ENCODE results near the gene SLC7A5. TPM values are rescaled to one million over a fixed set of nuclear protein-coding genes. Genes with fewer than 3 reads are reported as not detected.
"Not testable (repeated sequence)": the region's sequence is repeated elsewhere in the genome, so short reads cannot be mapped to it uniquely, and the experiment has no call there.

SLC7A5 gene
- total RNA-seq, 4 donors from 2014 or later = 3.1 to 10.4 (median 6.0) TPM

- no peaks in the 10 kb centered on the region for H3K36me3 ChIP-seq
- H3K27ac ChIP-seq = peak overlapping the region in 2 of 4 donors; percentile 76 to 84
- H3K9me3 ChIP-seq = no peaks in the 10 kb centered on the region
- no peaks in the 10 kb centered on the region for H3K27me3 ChIP-seq
- no peak overlapping the region for H3K4me3 ChIP-seq
- ATAC-seq = no peak
- 91 to 95% methylated on average over 7 of the region's 7 CpGs for WGBS, 2 donors (ENCODE audit: low coverage in 1 of 2)
- TF ChIP-seq POLR2AphosphoS5 (IDR thresholded peaks at IDR 0.05) (no peak), EP300 (IDR thresholded peaks at IDR 0.05) (no peak), POLR2A (IDR thresholded peaks at IDR 0.05) (no peak), CTCF (IDR thresholded peaks at IDR 0.05) (no peak)
- H3K4me1 ChIP-seq = peaks cover 0 to 45% (median 2%) of the 10 kb centered on the region in 3 donors
Observed at GRCh38 chr16:87792205-87792565, 77.1 kb downstream of the SLC7A5 start.

- ATAC-seq = no peak
- WGBS, 2 donors (ENCODE audit: low coverage in 1 of 2) = 67 to 79% methylated on average over 14 to 17 of the region's 32 CpGs
- no peak overlapping the region for H3K4me3 ChIP-seq
Observed at GRCh38 chr16:87791295-87792204, 77.8 kb downstream of the SLC7A5 start.

DNA sequence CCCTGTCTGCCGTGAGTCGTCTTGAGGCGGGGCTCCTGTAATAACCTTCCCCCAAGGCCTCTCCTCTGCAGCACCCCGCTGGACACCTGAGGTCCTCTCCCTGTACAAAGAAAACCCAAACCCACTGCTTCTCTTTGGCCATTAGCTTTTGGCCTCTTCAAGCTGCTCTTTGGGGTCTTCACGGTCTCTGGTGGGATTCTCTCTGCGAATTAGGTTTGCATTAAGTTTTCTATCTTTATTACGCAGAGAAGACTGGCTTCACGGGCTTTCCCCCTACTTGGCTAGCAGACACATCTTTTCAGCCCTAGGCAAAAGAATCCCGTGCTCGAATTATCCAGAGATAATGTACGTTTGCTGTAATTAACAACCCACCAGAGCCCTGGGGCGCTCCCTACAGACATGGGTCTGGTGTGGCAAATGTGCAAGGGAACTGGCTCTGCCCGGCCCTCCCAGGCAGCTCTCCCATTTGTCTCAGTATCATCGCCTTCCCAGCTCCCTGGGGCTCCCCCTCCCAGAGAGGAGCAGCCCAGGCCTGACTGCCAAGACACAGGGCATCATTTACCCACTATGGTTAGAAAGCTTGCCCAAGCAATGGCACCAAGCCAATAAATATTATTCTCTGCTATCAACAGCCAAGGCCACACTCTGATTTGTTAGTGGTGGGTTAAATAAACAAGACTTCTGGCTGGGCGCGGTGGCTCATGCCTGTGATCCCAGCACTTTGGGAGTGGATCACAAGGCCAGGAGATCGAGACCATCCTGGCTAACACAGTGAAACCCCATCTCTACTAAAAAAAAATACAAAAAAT is 78.8 kb downstream of the SLC7A5 start:
- Histone ChIP-seq H3K36me3 (no peaks in the 10 kb centered on the region), H3K4me3 (no peak overlapping the region), H3K4me1 (peaks cover 0 to 48% (median 2%) of the 10 kb centered on the region in 3 donors), H3K27ac (peak overlapping the region; percentile 14 to 84 (median 77)), H3K9me3 (no peaks in the 10 kb centered on the region), H3K27me3 (no peaks in the 10 kb centered on the region)
- WGBS, 2 donors (ENCODE audit: low coverage in 1 of 2) = 59 to 65% methylated on average over 8 to 12 of the region's 17 CpGs
- ATAC-seq = peak; percentile 87
- peak; percentile 95 for TF ChIP-seq POLR2AphosphoS5 (IDR thresholded peaks at IDR 0.05)
- no peak for TF ChIP-seq CTCF (IDR thresholded peaks at IDR 0.05)

More at GRCh38 chr16:87791295-87792204, 77.8 kb downstream of the SLC7A5 start:
- Histone ChIP-seq H3K36me3 (no peaks in the 10 kb centered on the region), H3K4me1 (peaks cover 0 to 48% (median 2%) of the 10 kb centered on the region in 3 donors), H3K27me3 (no peaks in the 10 kb centered on the region), H3K9me3 (no peaks in the 10 kb centered on the region), H3K27ac (peak overlapping the region in 3 of 4 donors; percentile 76 to 84 (median 78))
- no peak for TF ChIP-seq POLR2AphosphoS5 (IDR thresholded peaks at IDR 0.05)
- TF ChIP-seq CTCF (IDR thresholded peaks at IDR 0.05) = no peak
- TF ChIP-seq POLR2A (IDR thresholded peaks at IDR 0.05) = no peak
- TF ChIP-seq EP300 (IDR thresholded peaks at IDR 0.05) = no peak

GRCh38 chr16:87789437-87790291 is 79.6 kb downstream of the SLC7A5 start:
- peak overlapping the region; percentile 58 to 84 (median 77) for H3K27ac ChIP-seq
- no peaks in the 10 kb centered on the region for H3K36me3 ChIP-seq
- H3K9me3 ChIP-seq = no peaks in the 10 kb centered on the region
- peak; percentile 68 for ATAC-seq
- H3K27me3 ChIP-seq = no peaks in the 10 kb centered on the region
- H3K4me1 ChIP-seq = peaks cover 0 to 54% (median 2%) of the 10 kb centered on the region in 3 donors
- 30 to 90% methylated on average over 7 to 8 of the region's 20 CpGs for WGBS, 2 donors (ENCODE audit: low coverage in 1 of 2)
- TF ChIP-seq CTCF (IDR thresholded peaks at IDR 0.05) (no peak), POLR2AphosphoS5 (IDR thresholded peaks at IDR 0.05) (peak; percentile 88), POLR2A (IDR thresholded peaks at IDR 0.05) (no peak), EP300 (IDR thresholded peaks at IDR 0.05) (peak; percentile 62)
- no peak overlapping the region for H3K4me3 ChIP-seq

GRCh38 chr16:87788730-87789436 is 80.4 kb downstream of the SLC7A5 start:
- WGBS, 2 donors (ENCODE audit: low coverage in 1 of 2) = 67% methylated on average over 1 to 5 of the region's 10 CpGs
- H3K4me3 ChIP-seq, H3K27me3 ChIP-seq, ATAC-seq, H3K36me3 ChIP-seq, H3K9me3 ChIP-seq: not testable (repeated sequence)
- Histone ChIP-seq H3K4me1 (peaks cover 0 to 54% (median 2%) of the 10 kb centered on the region in 3 donors), H3K27ac (peak overlapping the region; percentile 58 to 84 (median 77))
